Keratinocyte (primary cell): ENCODE measurements around the gene TRAPPC8. TPM values are rescaled to one million over a fixed set of nuclear protein-coding genes. Genes with fewer than 3 reads are reported as not detected.

Experiments
- DNase-seq: peaks from one replicate; pipeline ENCODE4 v3.0.0-alpha.2; 2011; ENCODE audit warnings: low read depth, missing footprints, low spot score
- FAIRE-seq: peaks from 2 replicates; lab custom pipeline; 2011; peaks lifted over from hg19 to GRCh38; lab: Jason Lieb, UNC
- H2AFZ ChIP-seq: 2 replicates; pipeline ENCODE4 v1.6.0; 2012; ENCODE audit warnings: low read length, control low read depth, inconsistent platforms; ENCODE audit not compliant: control insufficient read depth
- H3K27ac ChIP-seq: 2 replicates; pipeline ENCODE4 v1.5.1; 2011; ENCODE audit warnings: low read length; ENCODE audit not compliant: control insufficient read depth, insufficient read depth
- H3K27me3 ChIP-seq: 3 replicates; pipeline ENCODE4 v1.6.0; 2011; ENCODE audit warnings: low read length; ENCODE audit not compliant: control insufficient read depth, insufficient read depth; ENCODE audit errors: extremely low read depth
- H3K36me3 ChIP-seq, 2 experiments: 2 replicates in 1 of 2; 3 replicates in 1 of 2; pipeline ENCODE4 v1.5.1; 2011; ENCODE audit warnings: low read length in 2 of 2, mild to moderate bottlenecking in 1 of 2; ENCODE audit not compliant: control insufficient read depth in 2 of 2, insufficient read depth in 2 of 2; ENCODE audit errors: extremely low read depth in 1 of 2
- H3K4me1 ChIP-seq: 3 replicates; pipeline ENCODE4 v1.5.1; 2011; ENCODE audit warnings: low read length; ENCODE audit not compliant: control insufficient read depth, insufficient read depth; ENCODE audit errors: extremely low read depth
- H3K4me2 ChIP-seq: 3 replicates; pipeline ENCODE4 v1.6.0; 2011; ENCODE audit warnings: low read depth, low read length; ENCODE audit not compliant: control insufficient read depth, insufficient read depth; ENCODE audit errors: extremely low read depth
- H3K4me3 ChIP-seq, 3 experiments: fragments of 200-600 bp in 1 of 3; sonication (generic) in 1 of 3; 2 replicates in 2 of 3; 3 replicates in 1 of 3; pipeline ENCODE4 v1.5.1; 2011 to 2016; ENCODE audit warnings: low read length in 3 of 3, mild to moderate bottlenecking in 3 of 3, control low read depth in 2 of 3, inconsistent platforms in 1 of 3, low read depth in 1 of 3, mixed read lengths in 1 of 3, mixed run types in 1 of 3, moderate library complexity in 1 of 3; ENCODE audit not compliant: control insufficient read depth in 2 of 3, insufficient read depth in 2 of 3; ENCODE audit errors: extremely low read depth in 1 of 3
- H3K79me2 ChIP-seq: 2 replicates; pipeline ENCODE4 v1.6.0; 2012; ENCODE audit warnings: low read length; ENCODE audit not compliant: control insufficient read depth, insufficient read depth
- H3K9ac ChIP-seq: 3 replicates; pipeline ENCODE4 v1.6.0; 2011; ENCODE audit warnings: low read length; ENCODE audit not compliant: control insufficient read depth, insufficient read depth; ENCODE audit errors: extremely low read depth
- H3K9me1 ChIP-seq: 3 replicates; pipeline ENCODE4 v1.6.0; 2011; ENCODE audit warnings: low read length; ENCODE audit not compliant: control insufficient read depth, insufficient read depth; ENCODE audit errors: extremely low read depth
- H3K9me3 ChIP-seq: 2 replicates; pipeline ENCODE4 v1.5.1; 2012; ENCODE audit warnings: low read depth, low read length; ENCODE audit not compliant: control insufficient read depth
- H4K20me1 ChIP-seq: 3 replicates; pipeline ENCODE4 v1.6.0; 2011; ENCODE audit warnings: low read length; ENCODE audit not compliant: control insufficient read depth, insufficient read depth; ENCODE audit errors: extremely low read depth
- EZH2 ChIP-seq: IDR thresholded peaks from one replicate; pipeline ENCODE4 v1.6.1; 2012; ENCODE audit warnings: inconsistent platforms, mild to moderate bottlenecking, low read length, moderate library complexity
- dilution Hi-C: fragments of 300-500 bp; cut with MboI; formaldehyde crosslinking; loops from one replicate; pipeline ENCODE4 v1.7.0; 2020; ENCODE audit warnings: low sequenced_read_pairs; ENCODE audit not compliant: extremely low pct_ligation_motif_present
- polyA plus RNA-seq, 5 experiments: library from polyadenylated mRNA; depleted of rRNA in 3 of 5; stranded (reverse) in 3 of 5; stranded (forward) in 1 of 5; unstranded in 1 of 5; fragments of >200 nt; gene quantifications; 1 replicate in 1 of 5; 2 replicates in 3 of 5; 3 replicates in 1 of 5; pipeline versions ENCODE4 v1.2.1 to v1.2.3, GENCODE V29; 2011 to 2012; ENCODE audit warnings: missing spikeins in 2 of 5, low read depth in 1 of 5, low replicate concordance in 1 of 5
- TF ChIP-seq, protein P1 (sequence below), 3 experiments: IDR thresholded peaks in 1 of 3; conservative IDR thresholded peaks in 1 of 3; optimal IDR thresholded peaks in 1 of 3; 2 replicates in 2 of 3; 3 replicates in 1 of 3; pipeline versions ENCODE3 to v1.5.1; 2011; ENCODE audit warnings: low read length in 3 of 3, mild to moderate bottlenecking in 3 of 3, moderate library complexity in 2 of 3, control low read depth in 1 of 3, inconsistent platforms in 1 of 3; ENCODE audit not compliant: insufficient read depth in 2 of 3; ENCODE audit errors: extremely low read depth in 1 of 3

The TRAPPC8 gene
- polyA plus RNA-seq, 1 donor (not counting 4 experiments of a cell fraction or from before 2014, with no cell fraction given) = 64.8 TPM

GRCh38 chr18:31931886-31932240 is 11.1 kb downstream of the TRAPPC8 start:
- Histone ChIP-seq H3K9me1 (no peaks in the 10 kb centered on the region), H3K4me3 (no peak overlapping the region), H3K9ac (no peak overlapping the region), H4K20me1 (no peaks in the 10 kb centered on the region), H3K79me2 (peaks cover 34% of the 10 kb centered on the region), H3K4me2 (no peak overlapping the region), H2AFZ (no peak overlapping the region), H3K4me1 (no peaks in the 10 kb centered on the region), H3K27me3 (no peaks in the 10 kb centered on the region), H3K9me3 (no peaks in the 10 kb centered on the region), H3K27ac (no peak overlapping the region), H3K36me3 (no peaks in the 10 kb centered on the region)
- DNase-seq = no peak
- TF ChIP-seq EZH2 = no peak
- TF ChIP-seq, protein P1, sequence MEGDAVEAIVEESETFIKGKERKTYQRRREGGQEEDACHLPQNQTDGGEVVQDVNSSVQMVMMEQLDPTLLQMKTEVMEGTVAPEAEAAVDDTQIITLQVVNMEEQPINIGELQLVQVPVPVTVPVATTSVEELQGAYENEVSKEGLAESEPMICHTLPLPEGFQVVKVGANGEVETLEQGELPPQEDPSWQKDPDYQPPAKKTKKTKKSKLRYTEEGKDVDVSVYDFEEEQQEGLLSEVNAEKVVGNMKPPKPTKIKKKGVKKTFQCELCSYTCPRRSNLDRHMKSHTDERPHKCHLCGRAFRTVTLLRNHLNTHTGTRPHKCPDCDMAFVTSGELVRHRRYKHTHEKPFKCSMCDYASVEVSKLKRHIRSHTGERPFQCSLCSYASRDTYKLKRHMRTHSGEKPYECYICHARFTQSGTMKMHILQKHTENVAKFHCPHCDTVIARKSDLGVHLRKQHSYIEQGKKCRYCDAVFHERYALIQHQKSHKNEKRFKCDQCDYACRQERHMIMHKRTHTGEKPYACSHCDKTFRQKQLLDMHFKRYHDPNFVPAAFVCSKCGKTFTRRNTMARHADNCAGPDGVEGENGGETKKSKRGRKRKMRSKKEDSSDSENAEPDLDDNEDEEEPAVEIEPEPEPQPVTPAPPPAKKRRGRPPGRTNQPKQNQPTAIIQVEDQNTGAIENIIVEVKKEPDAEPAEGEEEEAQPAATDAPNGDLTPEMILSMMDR (optimal IDR thresholded peaks at IDR 0.05 in 1 of 3, IDR thresholded peaks at IDR 0.05 in 1 of 3, conservative IDR thresholded peaks at IDR 0.05 in 1 of 3; ENCODE audit: extremely low read depth in 1 of 3, insufficient read depth in 2 of 3, low read length in 3 of 3) = no peak
- FAIRE-seq = no peak
- dilution Hi-C loops = no loop called here

DNA sequence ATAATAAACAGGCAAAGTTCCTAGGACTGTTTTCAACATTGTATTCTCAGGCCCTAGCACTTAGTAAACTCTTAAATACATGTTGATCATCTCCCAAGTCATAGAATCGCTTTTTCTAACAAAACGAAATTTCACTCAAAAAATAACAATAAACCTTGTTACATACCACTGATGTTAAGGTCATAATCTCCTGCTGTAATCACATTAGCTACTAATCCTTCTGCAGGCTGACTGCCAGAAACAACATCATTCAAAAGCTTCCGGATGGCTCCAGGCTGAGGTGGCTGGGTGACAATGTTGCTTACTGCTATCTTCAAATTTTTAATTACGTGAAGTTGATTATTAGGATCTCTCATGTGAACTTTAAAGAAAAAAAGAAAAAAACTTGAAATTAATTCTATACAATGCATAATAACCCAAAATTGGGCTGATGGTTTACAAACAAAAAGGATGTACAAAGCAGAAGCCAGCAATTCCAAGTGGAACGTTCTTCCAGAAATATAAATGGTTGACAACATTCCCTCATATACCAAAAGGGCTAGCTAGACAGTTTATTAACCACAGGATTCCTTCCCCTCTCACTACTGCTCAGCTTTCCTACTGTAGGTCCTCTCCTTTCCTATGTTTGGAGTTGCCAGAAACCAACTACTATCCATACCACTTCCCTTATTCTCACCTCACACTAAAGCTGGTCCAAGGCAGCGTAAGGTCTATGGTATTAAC is 11.6 kb downstream of the TRAPPC8 start:
- no peak for FAIRE-seq
- Histone ChIP-seq H3K36me3 (no peaks in the 10 kb centered on the region), H3K27ac (no peak overlapping the region), H3K79me2 (peaks cover 34% of the 10 kb centered on the region), H3K4me3 (no peak overlapping the region), H2AFZ (no peak overlapping the region), H3K9ac (no peak overlapping the region), H4K20me1 (no peaks in the 10 kb centered on the region), H3K9me1 (no peaks in the 10 kb centered on the region), H3K9me3 (no peaks in the 10 kb centered on the region), H3K4me1 (no peaks in the 10 kb centered on the region), H3K27me3 (no peaks in the 10 kb centered on the region), H3K4me2 (no peak overlapping the region)
- dilution Hi-C loops = no loop called here
- no peak for TF ChIP-seq EZH2
- TF ChIP-seq, protein P1 (optimal IDR thresholded peaks at IDR 0.05 in 1 of 3, IDR thresholded peaks at IDR 0.05 in 1 of 3, conservative IDR thresholded peaks at IDR 0.05 in 1 of 3; ENCODE audit: extremely low read depth in 1 of 3, insufficient read depth in 2 of 3, low read length in 3 of 3) = no peak
- DNase-seq = no peak
